ENCODE data around the gene GPR146. TPM values are rescaled to one million over a fixed set of nuclear protein-coding genes. Genes with fewer than 3 reads are reported as not detected.
A peak's percentile ranks its signal among the peaks of the same experiment; 100 is the strongest.

The GPR146 gene
- total and polyA plus RNA-seq, 2 of the 13 experiments (the other 11 are each of a cell fraction or from before 2014, with no cell fraction given): 2.0 to 15.9 TPM

- Histone ChIP-seq H3K27me3 (ENCODE audit: control insufficient read depth in 1 of 2, insufficient read depth in 2 of 2, low read length in 2 of 2) (no peaks in the 10 kb centered on the region), H2AFZ (ENCODE audit: low read length) (no peak overlapping the region), H3K4me1 (ENCODE audit: insufficient read depth, low read length) (peaks cover 29% of the 10 kb centered on the region), H3K9ac (ENCODE audit: insufficient read depth, low read depth, low read length) (peak overlapping the region; percentile 65), H3K4me3 (replicated peaks in 1 of 3; ENCODE audit: insufficient read depth in 1 of 3, low read depth in 2 of 3, low read length in 3 of 3) (peak overlapping the region; percentile 59 to 73 (median 71); a peak in 5 of 6 replicates), H3K27ac (ENCODE audit: extremely low read length, insufficient read depth, low read length) (peak overlapping the region; percentile 68), H3K4me2 (ENCODE audit: low read depth, low read length) (peak overlapping the region; percentile 75), H3K36me3 (replicated peaks in 1 of 2; ENCODE audit: control insufficient read depth in 1 of 2, insufficient read depth in 2 of 2, low read length in 2 of 2) (peaks cover 2 to 8% of the 10 kb centered on the region in 2 experiments; a peak in 2 of 5 replicates), H4K20me1 (ENCODE audit: insufficient read depth, low read length) (no peaks in the 10 kb centered on the region), H3K79me2 (ENCODE audit: insufficient read depth, low read length) (peaks cover 14% of the 10 kb centered on the region), H3K9me3 (ENCODE audit: low read length) (no peaks in the 10 kb centered on the region)
- FAIRE-seq: peak; percentile 94
- ATAC-seq: peak; percentile 88
- intact Hi-C loops (cut with micrococcal nuclease; ENCODE audit: unreplicated experiment) (no loop called here), in situ Hi-C loops (cut with HindIII; ENCODE audit: extremely low pct_ligation_motif_present, low pct_unique_long_range_greater_than_20kb) (no loop called here)
- CTCF ChIA-PET (ENCODE audit: low intra/inter-chr PET ratio, low total read pairs): interaction anchor here (1.5 kb wide), 1 partner anchor 36 kb away, joined by 5 read pairs; no protein-coding TSS in a partner anchor
- BruUV-seq (replicated peaks): TSS peak; percentile 77
- POLR2A ChIA-PET: interaction anchor here (0.7 to 2.5 kb wide), 5 partner anchors 10 to 128 kb away, joined by 3 to 12 read pairs (median 5); partner anchors contain the start of gene GPR146
- WGBS (ENCODE audit: low lambda C conversion rate): 36% methylated on average over 16 of the region's 18 CpGs
- DNase-seq (ENCODE audit: low spot score): peak; percentile 93
- peak; percentile 93 for TF ChIP-seq SAP130 (CRISPR knock-in tag; IDR thresholded peaks at IDR 0.05; ENCODE audit: low read depth)
- TF ChIP-seq RXRB (CRISPR knock-in tag; IDR thresholded peaks at IDR 0.05; ENCODE audit: borderline replicate concordance): peak; percentile 42; the same call in 1 of the 2 replicates
- peak; percentile 74 for TF ChIP-seq MNT (IDR thresholded peaks at IDR 0.05)
- TF ChIP-seq HMGXB4 (CRISPR knock-in tag; IDR thresholded peaks at IDR 0.05; ENCODE audit: borderline replicate concordance in 1 of 2, low read depth in 1 of 2): 0 out of 4 replicates have a peak, but pooled peaks of 1 of the 2 experiments have one; percentile 20
- TF ChIP-seq HDAC1 (CRISPR knock-in tag; IDR thresholded peaks at IDR 0.05): peak; percentile 47; the same call in 1 of the 2 replicates
- 0 out of 2 replicates have a peak, but pooled peaks have one; percentile 52 for TF ChIP-seq DPF2 (CRISPR knock-in tag; IDR thresholded peaks at IDR 0.05; ENCODE audit: borderline replicate concordance, low read depth)
- peak; percentile 26; the same call in 1 of the 2 replicates for TF ChIP-seq ARID4A (CRISPR knock-in tag; IDR thresholded peaks at IDR 0.05; ENCODE audit: borderline replicate concordance)
- TF ChIP-seq MED1 (CRISPR knock-in tag; IDR thresholded peaks at IDR 0.05): 0 out of 2 replicates have a peak, but pooled peaks have one; percentile 11
- TF ChIP-seq ZZZ3 (CRISPR knock-in tag; IDR thresholded peaks at IDR 0.05; ENCODE audit: borderline replicate concordance): peak; percentile 68; the same call in 1 of the 2 replicates
- TF ChIP-seq, protein P1, sequence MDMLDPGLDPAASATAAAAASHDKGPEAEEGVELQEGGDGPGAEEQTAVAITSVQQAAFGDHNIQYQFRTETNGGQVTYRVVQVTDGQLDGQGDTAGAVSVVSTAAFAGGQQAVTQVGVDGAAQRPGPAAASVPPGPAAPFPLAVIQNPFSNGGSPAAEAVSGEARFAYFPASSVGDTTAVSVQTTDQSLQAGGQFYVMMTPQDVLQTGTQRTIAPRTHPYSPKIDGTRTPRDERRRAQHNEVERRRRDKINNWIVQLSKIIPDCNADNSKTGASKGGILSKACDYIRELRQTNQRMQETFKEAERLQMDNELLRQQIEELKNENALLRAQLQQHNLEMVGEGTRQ (IDR thresholded peaks at IDR 0.05; ENCODE audit: low read depth, low read length): 0 out of 2 replicates have a peak, but pooled peaks have one; percentile 55
- TF ChIP-seq, protein P1 (CRISPR knock-in tag; IDR thresholded peaks at IDR 0.05; ENCODE audit: borderline replicate concordance): no peak
Observed at GRCh38 chr7:1028775-1029636, 15.3 kb upstream of the GPR146 start.

Data from HepG2 (cell line).